ENCODE measurements around the gene FOXS1. TPM values are rescaled to one million over a fixed set of nuclear protein-coding genes. Genes with fewer than 3 reads are reported as not detected.
A peak's percentile ranks its signal among the peaks of the same experiment; 100 is the strongest.

Gene FOXS1
- total RNA-seq, 4 donors from 2014 or later: 0.33 TPM; not detected in 3

- in situ Hi-C loops (cut with MboI; ENCODE audit: low sequenced_read_pairs in 4 of 4) (loop anchor here in 1 of 4 donors (25.0 kb wide), 1 partner anchor 144 kb away; no protein-coding TSS in a partner anchor), intact Hi-C loops (cut with DNase I; ENCODE audit: low total_unique reads) (loop anchor here (5.0 kb wide), 1 partner anchor 551 kb away; the partner anchor contains the start of gene ASXL1)
- DNase-seq (peak; percentile 76 to 90), ATAC-seq (peak; percentile 90 to 95)
- TF ChIP-seq POLR2A (IDR thresholded peaks at IDR 0.05): no peak
- TF ChIP-seq, protein P1, sequence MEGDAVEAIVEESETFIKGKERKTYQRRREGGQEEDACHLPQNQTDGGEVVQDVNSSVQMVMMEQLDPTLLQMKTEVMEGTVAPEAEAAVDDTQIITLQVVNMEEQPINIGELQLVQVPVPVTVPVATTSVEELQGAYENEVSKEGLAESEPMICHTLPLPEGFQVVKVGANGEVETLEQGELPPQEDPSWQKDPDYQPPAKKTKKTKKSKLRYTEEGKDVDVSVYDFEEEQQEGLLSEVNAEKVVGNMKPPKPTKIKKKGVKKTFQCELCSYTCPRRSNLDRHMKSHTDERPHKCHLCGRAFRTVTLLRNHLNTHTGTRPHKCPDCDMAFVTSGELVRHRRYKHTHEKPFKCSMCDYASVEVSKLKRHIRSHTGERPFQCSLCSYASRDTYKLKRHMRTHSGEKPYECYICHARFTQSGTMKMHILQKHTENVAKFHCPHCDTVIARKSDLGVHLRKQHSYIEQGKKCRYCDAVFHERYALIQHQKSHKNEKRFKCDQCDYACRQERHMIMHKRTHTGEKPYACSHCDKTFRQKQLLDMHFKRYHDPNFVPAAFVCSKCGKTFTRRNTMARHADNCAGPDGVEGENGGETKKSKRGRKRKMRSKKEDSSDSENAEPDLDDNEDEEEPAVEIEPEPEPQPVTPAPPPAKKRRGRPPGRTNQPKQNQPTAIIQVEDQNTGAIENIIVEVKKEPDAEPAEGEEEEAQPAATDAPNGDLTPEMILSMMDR (IDR thresholded peaks at IDR 0.05 in 4 of 5, conservative IDR thresholded peaks at IDR 0.05 in 1 of 5): no peak
- H3K4me3 ChIP-seq: no peak overlapping the region
- no peaks in the 10 kb centered on the region for H3K9me3 ChIP-seq
- peaks cover 52 to 53% of the 10 kb centered on the region in 2 donors for H3K4me1 ChIP-seq
- no peaks in the 10 kb centered on the region for H3K36me3 ChIP-seq
- no peaks in the 10 kb centered on the region for H3K27me3 ChIP-seq
- H3K27ac ChIP-seq: peak overlapping the region; percentile 89 to 95 (median 93)
Measured at GRCh38 chr20:31806564-31807355, 38.6 kb downstream of the FOXS1 start.

DNA sequence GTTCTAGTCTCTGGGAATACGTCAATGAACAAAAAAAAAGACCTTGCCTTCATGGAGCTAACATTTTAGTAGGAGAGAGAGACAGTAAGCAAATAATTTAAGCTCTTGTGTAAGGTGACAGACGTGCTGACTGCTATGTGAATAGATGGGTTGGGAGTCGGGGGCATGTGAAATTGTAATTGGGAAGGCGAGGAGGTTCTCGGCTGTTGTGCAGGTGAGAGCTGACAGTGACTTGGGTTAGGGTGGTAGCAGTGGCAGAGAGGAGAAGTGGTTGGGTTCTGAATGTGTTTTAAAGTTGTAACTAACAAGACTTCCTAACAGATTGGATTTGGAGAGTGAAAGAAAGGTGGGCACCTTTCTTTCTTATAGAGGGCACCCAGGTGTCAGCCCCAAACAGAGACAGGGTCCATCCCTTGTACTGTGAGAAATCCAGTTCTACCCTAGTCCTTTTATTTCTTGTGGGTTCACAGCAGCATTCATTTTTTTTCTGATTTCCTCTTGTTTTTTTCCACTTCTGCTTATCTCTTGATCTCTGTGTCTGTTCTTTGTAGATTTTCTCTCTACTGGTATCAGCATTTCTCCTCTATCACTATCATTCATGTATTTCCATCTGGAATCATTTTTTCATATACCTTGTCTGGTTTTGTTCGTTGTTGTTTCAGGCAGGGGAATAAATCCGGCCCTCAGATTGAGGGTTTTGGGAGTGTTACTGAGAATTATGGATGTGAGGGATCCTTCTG lies 41.7 kb downstream of the FOXS1 start:
- intact Hi-C loops (cut with DNase I; ENCODE audit: low total_unique reads) (no loop called here), in situ Hi-C loops (cut with MboI; ENCODE audit: low sequenced_read_pairs in 4 of 4) (loop anchor here in 1 of 4 donors (25.0 kb wide), 1 partner anchor 141 kb away; no protein-coding TSS in a partner anchor)
- DNase-seq (no peak), ATAC-seq (no peak)
- Histone ChIP-seq H3K36me3 (no peaks in the 10 kb centered on the region), H3K9me3 (no peaks in the 10 kb centered on the region), H3K4me1 (peaks cover 30% of the 10 kb centered on the region in 2 donors), H3K27ac (no peak overlapping the region), H3K4me3 (no peak overlapping the region), H3K27me3 (no peaks in the 10 kb centered on the region)
- TF ChIP-seq, protein P1 (IDR thresholded peaks at IDR 0.05 in 4 of 5, conservative IDR thresholded peaks at IDR 0.05 in 1 of 5): no peak
- no peak for TF ChIP-seq POLR2A (IDR thresholded peaks at IDR 0.05)

DNA sequence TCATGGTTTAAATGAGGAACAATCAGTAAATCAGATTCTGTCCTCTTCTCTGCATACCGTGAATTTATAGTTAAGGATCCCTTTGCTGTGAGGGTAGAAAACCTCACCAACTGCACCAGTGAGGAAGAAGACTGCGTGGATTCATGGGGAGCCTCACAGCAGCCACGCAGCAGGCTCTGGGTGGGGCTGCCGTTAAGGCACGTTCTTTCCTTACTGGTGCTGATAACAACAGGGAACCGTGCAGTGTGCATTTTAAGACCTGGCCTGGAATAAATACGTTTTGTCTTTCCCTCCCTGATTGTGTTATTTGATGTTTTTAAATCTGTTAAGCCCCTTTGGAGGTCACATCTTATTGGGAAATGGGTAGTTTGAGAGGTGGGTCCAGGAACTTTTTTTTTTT lies 43.9 kb downstream of the FOXS1 start:
- intact Hi-C loops (cut with DNase I; ENCODE audit: low total_unique reads) (no loop called here), in situ Hi-C loops (cut with MboI; ENCODE audit: low sequenced_read_pairs in 4 of 4) (loop anchor here in 1 of 4 donors (25.0 kb wide), 1 partner anchor 139 kb away; no protein-coding TSS in a partner anchor)
- no peak overlapping the region for H3K4me3 ChIP-seq
- DNase-seq (no peak), ATAC-seq (no peak)
- H3K27ac ChIP-seq: no peak overlapping the region
- H3K9me3 ChIP-seq: no peaks in the 10 kb centered on the region
- TF ChIP-seq, protein P1 (IDR thresholded peaks at IDR 0.05 in 4 of 5, conservative IDR thresholded peaks at IDR 0.05 in 1 of 5): no peak
- TF ChIP-seq POLR2A (IDR thresholded peaks at IDR 0.05): no peak
- no peaks in the 10 kb centered on the region for H3K36me3 ChIP-seq
- peaks cover 17 to 18% of the 10 kb centered on the region in 2 donors for H3K4me1 ChIP-seq
- H3K27me3 ChIP-seq: no peaks in the 10 kb centered on the region

DNA sequence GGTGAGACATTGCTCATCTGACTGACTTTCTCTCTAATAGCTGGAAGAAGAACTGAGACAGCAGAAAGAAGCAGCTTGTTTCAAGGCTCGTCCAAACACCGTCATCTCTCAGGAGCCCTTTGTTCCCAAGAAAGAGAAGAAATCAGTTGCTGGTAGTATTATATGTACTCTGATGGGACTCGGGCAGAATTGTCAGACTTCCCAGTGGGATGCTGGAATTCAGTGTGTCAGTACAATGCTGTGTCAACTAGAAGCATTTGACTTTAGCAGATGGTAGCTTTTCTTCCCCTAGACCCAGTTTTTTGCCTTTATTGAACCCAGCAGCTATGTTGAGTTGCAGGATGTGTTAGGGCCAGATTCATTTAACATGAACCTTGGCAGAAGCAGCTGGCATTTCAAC lies 48.0 kb downstream of the FOXS1 start:
- no peak overlapping the region for H3K27ac ChIP-seq
- no peak for TF ChIP-seq POLR2A (IDR thresholded peaks at IDR 0.05)
- TF ChIP-seq, protein P1 (IDR thresholded peaks at IDR 0.05 in 4 of 5, conservative IDR thresholded peaks at IDR 0.05 in 1 of 5): no peak
- no peak overlapping the region for H3K4me3 ChIP-seq
- in situ Hi-C loops (cut with MboI; ENCODE audit: low sequenced_read_pairs in 4 of 4) (no loop called here), intact Hi-C loops (cut with DNase I; ENCODE audit: low total_unique reads) (no loop called here)
- no peaks in the 10 kb centered on the region for H3K36me3 ChIP-seq
- no peaks in the 10 kb centered on the region for H3K9me3 ChIP-seq
- no peak for ATAC-seq
- no peaks in the 10 kb centered on the region for H3K27me3 ChIP-seq
- no peak for DNase-seq
- no peaks in the 10 kb centered on the region for H3K4me1 ChIP-seq

Other genes with a start within 250 kb of the FOXS1 start
- 100 to 1,000 TPM; 115 to 206 (median 148) TPM for gene ID1, start 240.3 kb downstream of the FOXS1 start, total RNA-seq
- 10 to 100 TPM in 1 of 4 donors, 1 to 10 TPM in 3; 3.9 to 10.4 (median 4.3) TPM for gene COX4I2, start 207.7 kb downstream of the FOXS1 start, total RNA-seq
- 10 to 100 TPM; 41.5 to 87.8 (median 55.3) TPM for gene BCL2L1, start 122.7 kb downstream of the FOXS1 start, total RNA-seq
- gene TPX2, start 106.3 kb downstream of the FOXS1 start, total RNA-seq: 1 to 10 TPM in 2 of 4 donors, under 1 TPM in 2; 0.46 to 1.9 (median 1.0) TPM
- gene MYLK2, start 26.2 kb downstream of the FOXS1 start, total RNA-seq: 100 to 1,000 TPM in 2 of 4 donors, 10 to 100 TPM in 2; 17.2 to 255 (median 88.4) TPM
- gene DUSP15, start 24.9 kb upstream of the FOXS1 start, total RNA-seq: 1 to 10 TPM in 1 of 4 donors, not detected in 3; 1.1 TPM
- not detected for gene TTLL9, start 25.0 kb upstream of the FOXS1 start, total RNA-seq
- 10 to 100 TPM in 2 of 4 donors, 1 to 10 TPM in 2; 7.0 to 12.9 (median 9.6) TPM for gene PDRG1, start 106.4 kb upstream of the FOXS1 start, total RNA-seq
- not detected for gene XKR7, start 122.5 kb upstream of the FOXS1 start, total RNA-seq
- gene CCM2L, start 164.8 kb upstream of the FOXS1 start, total RNA-seq: 1 to 10 TPM; 2.2 to 5.8 (median 3.2) TPM
- 1 to 10 TPM; 1.4 to 4.7 (median 4.2) TPM for gene HCK, start 206.6 kb upstream of the FOXS1 start, total RNA-seq

Measured in gastrocnemius medialis (tissue), 4 donors.